Measurements from ENCODE around the gene GABRB1.

The GABRB1 gene

GRCh38 chr4:47275595-47275994, 244.2 kb downstream of the GABRB1 start:
- no peaks in the 10 kb centered on the region for H3K9me3 ChIP-seq (ENCODE audit: insufficient read depth, low read depth, low read length)
- no peaks in the 10 kb centered on the region for H4K20me1 ChIP-seq (ENCODE audit: insufficient read depth, low read length, poor library complexity, severe bottlenecking)
- no peak overlapping the region for H2AFZ ChIP-seq (ENCODE audit: low read length)
- TF ChIP-seq EZH2phosphoT487 (IDR thresholded peaks at IDR 0.05; ENCODE audit: borderline replicate concordance) (no peak), CTCF (conservative IDR thresholded peaks at IDR 0.05; ENCODE audit: low read length) (no peak)
- H3K9ac ChIP-seq (ENCODE audit: low read depth, low read length, poor library complexity, severe bottlenecking): no peak overlapping the region
- H3K4me3 ChIP-seq (ENCODE audit: low read length, poor library complexity, severe bottlenecking): no peak overlapping the region
- H3K9me2 ChIP-seq (replicated peaks; ENCODE audit: low read depth, low read length): no peaks in the 10 kb centered on the region
- H3K36me3 ChIP-seq (ENCODE audit: insufficient read depth, low read length): no peaks in the 10 kb centered on the region
- no peaks in the 10 kb centered on the region for H3K27me3 ChIP-seq (ENCODE audit: insufficient read depth, low read length, poor library complexity, severe bottlenecking)
- no peaks in the 10 kb centered on the region for H3K79me2 ChIP-seq (ENCODE audit: insufficient read depth, low read length)
- H3K4me2 ChIP-seq (ENCODE audit: low read depth, low read length, poor library complexity, severe bottlenecking): no peak overlapping the region
- no peaks in the 10 kb centered on the region for H3K4me1 ChIP-seq (ENCODE audit: insufficient read depth, low read length, poor library complexity, severe bottlenecking)
- H3F3A ChIP-seq (ENCODE audit: low read depth): no peaks in the 10 kb centered on the region

GRCh38 chr4:47278631-47279030, 247.3 kb downstream of the GABRB1 start:
- Histone ChIP-seq H3K4me3 (ENCODE audit: low read length, poor library complexity, severe bottlenecking) (no peak overlapping the region), H3F3A (ENCODE audit: low read depth) (no peaks in the 10 kb centered on the region), H3K4me2 (ENCODE audit: low read depth, low read length, poor library complexity, severe bottlenecking) (no peak overlapping the region)

DNA sequence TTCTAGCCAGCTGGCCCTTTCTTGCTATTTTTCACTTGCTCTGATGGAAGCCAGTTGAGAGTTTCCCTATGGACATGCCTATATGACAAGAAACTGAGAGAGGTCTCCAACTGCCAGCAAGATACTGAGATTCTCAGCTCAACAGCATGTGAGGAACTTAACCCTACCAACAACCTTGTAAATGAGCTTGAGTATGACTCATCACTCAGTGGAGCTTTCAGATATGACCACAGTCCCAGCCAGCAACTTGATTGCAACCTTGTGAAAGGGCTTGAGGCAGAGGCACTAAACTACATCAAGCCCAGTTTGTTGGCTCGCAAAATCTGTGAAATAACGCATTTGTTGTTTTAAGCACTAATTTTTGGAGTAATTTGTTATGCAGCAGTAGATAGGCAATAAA, 256.4 kb downstream of the GABRB1 start:
- no peaks in the 10 kb centered on the region for H3F3A ChIP-seq (ENCODE audit: low read depth)
- no peaks in the 10 kb centered on the region for H3K36me3 ChIP-seq (ENCODE audit: insufficient read depth, low read length)
- H3K27me3 ChIP-seq (ENCODE audit: insufficient read depth, low read length, poor library complexity, severe bottlenecking): no peaks in the 10 kb centered on the region
- no peak overlapping the region for H3K4me3 ChIP-seq (ENCODE audit: low read length, poor library complexity, severe bottlenecking)
- H3K4me1 ChIP-seq (ENCODE audit: insufficient read depth, low read length, poor library complexity, severe bottlenecking): no peaks in the 10 kb centered on the region
- H3K9me2 ChIP-seq (replicated peaks; ENCODE audit: low read depth, low read length): no peaks in the 10 kb centered on the region
- H2AFZ ChIP-seq (ENCODE audit: low read length): no peak overlapping the region
- no peaks in the 10 kb centered on the region for H3K79me2 ChIP-seq (ENCODE audit: insufficient read depth, low read length)
- TF ChIP-seq EZH2phosphoT487 (IDR thresholded peaks at IDR 0.05; ENCODE audit: borderline replicate concordance) (no peak), CTCF (conservative IDR thresholded peaks at IDR 0.05; ENCODE audit: low read length) (no peak)
- H4K20me1 ChIP-seq (ENCODE audit: insufficient read depth, low read length, poor library complexity, severe bottlenecking): no peaks in the 10 kb centered on the region
- H3K4me2 ChIP-seq (ENCODE audit: low read depth, low read length, poor library complexity, severe bottlenecking): no peak overlapping the region
- H3K9me3 ChIP-seq (ENCODE audit: insufficient read depth, low read depth, low read length): no peaks in the 10 kb centered on the region
- no peak overlapping the region for H3K9ac ChIP-seq (ENCODE audit: low read depth, low read length, poor library complexity, severe bottlenecking)

More at GRCh38 chr4:47278631-47279030, 247.3 kb downstream of the GABRB1 start:
- H3K9me3 ChIP-seq (ENCODE audit: insufficient read depth, low read depth, low read length): no peaks in the 10 kb centered on the region
- no peaks in the 10 kb centered on the region for H4K20me1 ChIP-seq (ENCODE audit: insufficient read depth, low read length, poor library complexity, severe bottlenecking)
- no peak overlapping the region for H2AFZ ChIP-seq (ENCODE audit: low read length)
- H3K9me2 ChIP-seq (replicated peaks; ENCODE audit: low read depth, low read length): no peaks in the 10 kb centered on the region
- no peaks in the 10 kb centered on the region for H3K79me2 ChIP-seq (ENCODE audit: insufficient read depth, low read length)
- no peaks in the 10 kb centered on the region for H3K4me1 ChIP-seq (ENCODE audit: insufficient read depth, low read length, poor library complexity, severe bottlenecking)
- TF ChIP-seq EZH2phosphoT487 (IDR thresholded peaks at IDR 0.05; ENCODE audit: borderline replicate concordance) (no peak), CTCF (conservative IDR thresholded peaks at IDR 0.05; ENCODE audit: low read length) (no peak)
- H3K27me3 ChIP-seq (ENCODE audit: insufficient read depth, low read length, poor library complexity, severe bottlenecking): no peaks in the 10 kb centered on the region
- H3K9ac ChIP-seq (ENCODE audit: low read depth, low read length, poor library complexity, severe bottlenecking): no peak overlapping the region
- H3K36me3 ChIP-seq (ENCODE audit: insufficient read depth, low read length): no peaks in the 10 kb centered on the region

All from Loucy (cell line).